RWPE2 (cell line): ENCODE measurements around the gene PIRT.

Experiments used
- ATAC-seq: fragments of 200-7000 bp; cut with Tn5 transposase; 3 replicates; pipeline ENCODE4 v1.9.1; 2021; ENCODE audit warnings: low read depth
- DNase-seq: peaks from one replicate; pipeline ENCODE4 v3.0.0-alpha.2; 2020; ENCODE audit warnings: low spot score
- H3K27ac ChIP-seq: fragments of 450-650 bp; 2 replicates; pipeline ENCODE4 v1.5.1; 2017; ENCODE audit warnings: mild to moderate bottlenecking; ENCODE audit not compliant: poor library complexity, severe bottlenecking
- H3K27me3 ChIP-seq: fragments of 250-450 bp; sonication (Bioruptor Pico); 2 replicates; pipeline ENCODE4 v1.5.1; 2021; ENCODE audit warnings: mild to moderate bottlenecking, moderate library complexity; ENCODE audit not compliant: insufficient read depth, poor library complexity, severe bottlenecking
- H3K36me3 ChIP-seq: fragments of 250-450 bp; sonication (Bioruptor Pico); 2 replicates; pipeline ENCODE4 v1.5.1; 2020; ENCODE audit warnings: low read depth, mild to moderate bottlenecking, moderate library complexity
- H3K4me1 ChIP-seq: fragments of 250-450 bp; sonication (Bioruptor Pico); 2 replicates; pipeline ENCODE4 v1.5.1; 2021; ENCODE audit warnings: mild to moderate bottlenecking, moderate library complexity; ENCODE audit not compliant: insufficient read depth, poor library complexity, severe bottlenecking
- H3K4me3 ChIP-seq: fragments of 250-450 bp; sonication (Bioruptor Pico); 2 replicates; pipeline ENCODE4 v1.5.1; 2021; ENCODE audit warnings: mild to moderate bottlenecking, moderate library complexity; ENCODE audit not compliant: severe bottlenecking
- H3K9me3 ChIP-seq: fragments of 250-450 bp; sonication (Bioruptor Pico); 2 replicates; pipeline ENCODE4 v1.5.1; 2021; ENCODE audit warnings: mild to moderate bottlenecking, moderate library complexity; ENCODE audit not compliant: severe bottlenecking
- CTCF ChIP-seq: fragments of 450-650 bp; IDR thresholded peaks from one replicate; pipeline ENCODE4 v1.5.1; 2017; ENCODE audit warnings: mild to moderate bottlenecking, moderate library complexity; ENCODE audit not compliant: poor library complexity, severe bottlenecking

PIRT gene

GRCh38 chr17:10837921-10838320 is at the start of gene PIRT:
Gene PIRT (minus strand): TSS chr17:10838087. CDS start chr17:10825645, 12,442 bp downstream.
- Histone ChIP-seq H3K27me3 (no peaks in the 10 kb centered on the region), H3K9me3 (no peaks in the 10 kb centered on the region), H3K36me3 (no peaks in the 10 kb centered on the region), H3K4me1 (no peaks in the 10 kb centered on the region), H3K4me3 (no peak within 1 kb of the TSS), H3K27ac (no peak within 1 kb of the TSS)
- DNase-seq (no peak), ATAC-seq (no peak)
- no peak for TF ChIP-seq CTCF

GRCh38 chr17:10881959-10882358 is 44.1 kb upstream of the PIRT start:
- TF ChIP-seq CTCF: no peak
- Histone ChIP-seq H3K9me3 (no peaks in the 10 kb centered on the region), H3K4me3 (no peak overlapping the region), H3K4me1 (no peaks in the 10 kb centered on the region), H3K27ac (no peak overlapping the region), H3K36me3 (no peaks in the 10 kb centered on the region), H3K27me3 (no peaks in the 10 kb centered on the region)
- no peak for ATAC-seq
- DNase-seq: no peak

- H3K9me3 ChIP-seq: no peaks in the 10 kb centered on the region
- TF ChIP-seq CTCF: no peak
- H3K36me3 ChIP-seq: no peaks in the 10 kb centered on the region
- H3K4me1 ChIP-seq: no peaks in the 10 kb centered on the region
- no peak for DNase-seq
- H3K27ac ChIP-seq: no peak overlapping the region
- H3K27me3 ChIP-seq: no peaks in the 10 kb centered on the region
- ATAC-seq: no peak
- H3K4me3 ChIP-seq: no peak overlapping the region
These were observed 41.4 kb upstream of the PIRT start for GRCh38 chr17:10879190-10879836.

- no peak overlapping the region for H3K4me3 ChIP-seq
- H3K9me3 ChIP-seq: no peaks in the 10 kb centered on the region
- no peaks in the 10 kb centered on the region for H3K27me3 ChIP-seq
- H3K27ac ChIP-seq: no peak overlapping the region
- no peaks in the 10 kb centered on the region for H3K36me3 ChIP-seq
- DNase-seq (no peak), ATAC-seq (peak; percentile 76)
- no peaks in the 10 kb centered on the region for H3K4me1 ChIP-seq
- peak; percentile 55 for TF ChIP-seq CTCF
These were observed 38.2 kb upstream of the PIRT start for GRCh38 chr17:10875984-10876555.

- no peak overlapping the region for H3K27ac ChIP-seq
- TF ChIP-seq CTCF: no peak
- no peaks in the 10 kb centered on the region for H3K4me1 ChIP-seq
These were observed 37.6 kb upstream of the PIRT start for GRCh38 chr17:10875430-10875851.

More at GRCh38 chr17:10875430-10875851, 37.6 kb upstream of the PIRT start:
- Histone ChIP-seq H3K4me3 (no peak overlapping the region), H3K9me3 (no peaks in the 10 kb centered on the region), H3K36me3 (no peaks in the 10 kb centered on the region), H3K27me3 (no peaks in the 10 kb centered on the region)
- no peak for ATAC-seq
- no peak for DNase-seq
